Testis (tissue), 3 donors: ENCODE measurements around the gene NECAB3. TPM values are rescaled to one million over a fixed set of nuclear protein-coding genes. Genes with fewer than 3 reads are reported as not detected.

Experiments used
- DNase-seq: peaks from one replicate; pipeline ENCODE4 v3.0.0-alpha.2; 2019
- H3K27ac ChIP-seq, 2 donors: fragments of 200-600 bp; sonication (generic); one replicate each; pipeline ENCODE4 v1.5.1; 2019
- H3K27me3 ChIP-seq: fragments of 200-600 bp; sonication (generic); one replicate; pipeline ENCODE4 v1.5.1; 2019
- H3K36me3 ChIP-seq: fragments of 200-600 bp; sonication (generic); one replicate; pipeline ENCODE4 v1.5.1; 2017; ENCODE audit warnings: low read depth; ENCODE audit errors: missing control alignments
- H3K4me1 ChIP-seq: fragments of 200-600 bp; sonication (generic); one replicate; pipeline ENCODE4 v1.5.1; 2019
- H3K4me3 ChIP-seq, 2 donors: fragments of 200-600 bp; sonication (generic); one replicate each; pipeline ENCODE4 v1.5.1; 2017 to 2019
- H3K9me3 ChIP-seq: fragments of 200-600 bp; sonication (generic); one replicate; pipeline ENCODE4 v1.5.1; 2017
- POLR2A ChIP-seq: fragments of 450-650 bp; IDR thresholded peaks from one replicate; pipeline ENCODE4 v1.6.1; 2017; ENCODE audit warnings: antibody characterized with exemption, mild to moderate bottlenecking, moderate library complexity
- WGBS, 2 donors: methylation state at CpG; one replicate each; pipeline ENCODE4 v1.1.5; 2018; 5-methylcytosine and 5-hydroxymethylcytosine counted together
- intact Hi-C: fragments of 100-400 bp; cut with DNase I; formaldehyde crosslinking; loops from one replicate; pipeline ENCODE4 v1.15.1; 2023; ENCODE audit warnings: low total_unique reads
- polyA plus RNA-seq: library from polyadenylated mRNA; stranded (reverse); fragments of 350-450 nt; fragmentation: Illumina TruSeq; extraction: RNeasy Lipid Tissue Mini Kit (QIAGEN cat#74804); gene quantifications from one replicate; pipeline ENCODE4 v1.2.3, GENCODE V29; 2014; ENCODE audit warnings: low read depth, low replicate concordance; ENCODE audit not compliant: insufficient read depth
- total RNA-seq, 2 donors: library from RNA; depleted of rRNA; stranded (reverse); fragments of >200 nt; gene quantifications; one replicate each; pipeline ENCODE4 v1.2.3, GENCODE V29; 2016
- TF ChIP-seq, protein P1 (sequence below), 3 experiments: fragments of 450-650 bp in 2 of 3; fragments of 200-600 bp in 1 of 3; sonication (generic) in 1 of 3; IDR thresholded peaks; one replicate each; pipeline ENCODE4 v1.5.1; 2016 to 2019; ENCODE audit warnings: antibody characterized with exemption in 3 of 3, mild to moderate bottlenecking in 2 of 3, moderate library complexity in 1 of 3

NECAB3 gene
- total and polyA plus RNA-seq, 3 donors from 2014 or later = 59.7 to 118 (median 106) TPM

DNA sequence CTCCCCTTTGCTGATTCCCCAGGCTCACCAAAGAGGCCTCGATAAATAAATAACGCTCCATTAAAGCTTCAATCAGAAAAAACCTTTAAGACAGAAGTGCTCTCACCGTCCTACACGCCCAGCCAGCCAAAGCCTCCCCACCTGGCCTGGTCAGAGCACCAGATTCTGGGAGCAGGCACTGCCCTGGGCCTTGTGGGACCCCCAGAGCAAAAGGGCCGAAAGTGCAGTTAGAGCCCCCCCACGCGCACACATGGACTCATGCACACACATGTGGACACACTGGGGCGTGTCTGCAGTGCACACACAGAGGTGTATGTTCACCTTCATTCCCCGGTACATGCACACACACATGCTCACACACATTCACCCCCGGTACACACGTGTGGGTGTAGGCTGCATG, 1.9 kb upstream of the NECAB3 start:
- intact Hi-C loops = no loop called here
- H3K36me3 ChIP-seq = no peaks in the 10 kb centered on the region
- H3K9me3 ChIP-seq = no peaks in the 10 kb centered on the region
- DNase-seq = no peak
- H3K27ac ChIP-seq = peak overlapping the region; percentile 92 to 97
- H3K27me3 ChIP-seq = no peaks in the 10 kb centered on the region
- no peak for TF ChIP-seq POLR2A
- TF ChIP-seq, protein P1, sequence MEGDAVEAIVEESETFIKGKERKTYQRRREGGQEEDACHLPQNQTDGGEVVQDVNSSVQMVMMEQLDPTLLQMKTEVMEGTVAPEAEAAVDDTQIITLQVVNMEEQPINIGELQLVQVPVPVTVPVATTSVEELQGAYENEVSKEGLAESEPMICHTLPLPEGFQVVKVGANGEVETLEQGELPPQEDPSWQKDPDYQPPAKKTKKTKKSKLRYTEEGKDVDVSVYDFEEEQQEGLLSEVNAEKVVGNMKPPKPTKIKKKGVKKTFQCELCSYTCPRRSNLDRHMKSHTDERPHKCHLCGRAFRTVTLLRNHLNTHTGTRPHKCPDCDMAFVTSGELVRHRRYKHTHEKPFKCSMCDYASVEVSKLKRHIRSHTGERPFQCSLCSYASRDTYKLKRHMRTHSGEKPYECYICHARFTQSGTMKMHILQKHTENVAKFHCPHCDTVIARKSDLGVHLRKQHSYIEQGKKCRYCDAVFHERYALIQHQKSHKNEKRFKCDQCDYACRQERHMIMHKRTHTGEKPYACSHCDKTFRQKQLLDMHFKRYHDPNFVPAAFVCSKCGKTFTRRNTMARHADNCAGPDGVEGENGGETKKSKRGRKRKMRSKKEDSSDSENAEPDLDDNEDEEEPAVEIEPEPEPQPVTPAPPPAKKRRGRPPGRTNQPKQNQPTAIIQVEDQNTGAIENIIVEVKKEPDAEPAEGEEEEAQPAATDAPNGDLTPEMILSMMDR (IDR thresholded peaks at IDR 0.05) = no peak
- no peak overlapping the region for H3K4me3 ChIP-seq
- H3K4me1 ChIP-seq = peaks cover 43% of the 10 kb centered on the region
- WGBS, 2 donors = 72 to 73% methylated on average over 6 to 11 of the region's 11 CpGs

DNA sequence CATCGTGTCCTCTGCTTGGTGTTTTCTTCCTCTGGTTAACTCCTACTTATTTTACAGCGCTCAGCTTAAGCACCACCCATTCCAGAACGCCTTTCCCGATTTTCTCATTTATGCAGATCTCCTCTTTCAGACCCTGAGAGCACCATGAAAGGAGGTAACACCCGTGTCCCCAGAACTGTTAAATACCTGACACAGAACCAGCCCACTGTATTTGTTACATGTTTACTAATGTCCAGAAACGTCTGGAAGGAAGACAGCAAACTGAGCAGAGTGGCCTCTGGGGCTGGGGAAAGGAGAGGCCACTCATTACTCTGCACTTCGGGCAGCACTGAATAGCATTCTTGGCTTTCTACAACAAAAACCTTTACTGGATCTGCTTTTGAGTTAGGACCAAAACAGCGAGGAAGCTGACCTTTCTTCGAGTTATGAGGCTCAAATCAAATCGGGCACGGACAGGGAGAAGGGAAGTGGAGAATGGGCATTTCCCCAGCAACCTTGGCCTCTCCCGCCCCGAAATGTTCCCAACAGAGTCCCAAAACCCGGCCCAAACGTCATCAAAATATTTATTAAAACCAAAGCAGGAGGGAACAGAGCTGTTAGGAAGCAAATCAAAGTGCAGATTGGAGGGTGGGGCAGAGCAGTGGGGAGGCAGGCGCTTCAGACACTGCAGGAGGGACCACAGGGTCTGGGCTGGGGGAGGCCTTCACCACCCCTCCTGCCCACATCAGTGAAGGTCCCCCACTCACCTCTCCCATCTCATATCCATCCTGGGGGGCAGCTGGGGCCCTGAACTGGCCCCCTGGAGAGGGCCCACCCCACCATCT, 1.1 kb upstream of the NECAB3 start:
- Histone ChIP-seq H3K36me3 (no peaks in the 10 kb centered on the region), H3K9me3 (no peaks in the 10 kb centered on the region), H3K27me3 (no peaks in the 10 kb centered on the region), H3K4me3 (peak overlapping the region; percentile 77 to 86), H3K27ac (peak overlapping the region; percentile 92 to 97), H3K4me1 (peaks cover 43% of the 10 kb centered on the region)
- DNase-seq = peak; percentile 82
- intact Hi-C loops = no loop called here
- WGBS, 2 donors = 9 to 15% methylated on average over 16 of the region's 16 CpGs
- TF ChIP-seq, protein P1 (IDR thresholded peaks at IDR 0.05) = no peak
- no peak for TF ChIP-seq POLR2A

GRCh38 chr20:33673410-33674293, 576 bp downstream of the NECAB3 start:
- Histone ChIP-seq H3K36me3 (no peaks in the 10 kb centered on the region), H3K4me1 (peaks cover 43% of the 10 kb centered on the region), H3K27ac (peak overlapping the region; percentile 85 to 92), H3K4me3 (peak overlapping the region; percentile 77 to 86), H3K9me3 (no peaks in the 10 kb centered on the region), H3K27me3 (no peaks in the 10 kb centered on the region)
- 0 to 5% methylated on average over 14 to 29 of the region's 29 CpGs for WGBS, 2 donors
- TF ChIP-seq, protein P1 (IDR thresholded peaks at IDR 0.05) = no peak
- TF ChIP-seq POLR2A = no peak
- DNase-seq = no peak
- intact Hi-C loops = no loop called here

DNA sequence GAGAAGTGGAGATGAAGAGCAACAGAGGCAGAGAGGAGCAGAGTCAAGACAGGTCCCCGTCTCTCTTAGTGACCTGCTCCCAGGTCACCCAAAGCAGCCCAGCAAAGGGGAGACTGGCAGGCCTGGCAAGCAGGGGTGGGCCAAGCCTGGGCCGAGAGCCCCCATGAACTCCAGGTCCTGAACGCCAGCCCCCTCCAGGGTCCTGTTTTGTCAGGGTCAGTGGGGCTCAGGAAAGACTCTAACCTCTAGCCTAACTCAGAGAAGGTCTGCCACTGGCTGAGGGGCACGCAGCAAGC, 1.2 kb downstream of the NECAB3 start:
- Histone ChIP-seq H3K36me3 (no peaks in the 10 kb centered on the region), H3K9me3 (no peaks in the 10 kb centered on the region), H3K4me1 (peaks cover 43% of the 10 kb centered on the region), H3K4me3 (peak overlapping the region; percentile 77 to 86), H3K27me3 (no peaks in the 10 kb centered on the region), H3K27ac (peak overlapping the region; percentile 85 to 92)
- no peak for TF ChIP-seq POLR2A
- TF ChIP-seq, protein P1 (IDR thresholded peaks at IDR 0.05) = no peak
- 68 to 70% methylated on average over 2 to 4 of the region's 4 CpGs for WGBS, 2 donors
- intact Hi-C loops = no loop called here
- no peak for DNase-seq
